ENCODE data around the gene TMCC1.

- TF ChIP-seq EZH2 (IDR thresholded peaks at IDR 0.05) (no peak), FOXP2 (optimal IDR thresholded peaks at IDR 0.05; ENCODE audit: control extremely low read depth, extremely low read length, insufficient read depth) (no peak), POLR2AphosphoS5 (IDR thresholded peaks at IDR 0.05; ENCODE audit: borderline replicate concordance, low read depth, low read length) (no peak)
Measured at GRCh38 chr3:129611446-129611800, 282.1 kb downstream of the TMCC1 start.
